ENCODE data around the gene PCYOX1L.

- TF ChIP-seq CTCF (IDR thresholded peaks at IDR 0.05) (no peak), POLR2AphosphoS5 (IDR thresholded peaks at IDR 0.05) (peak; percentile 23 to 59 (median 36))
These were observed 37.0 kb upstream of the PCYOX1L start for GRCh38 chr5:149320791-149321330.

All from stomach (tissue), 4 donors.